ENCODE results near the gene LTA.

The LTA gene

GRCh38 chr6:31569861-31570536, 2.1 kb upstream of the LTA start:
- no peak for DNase-seq (ENCODE audit: low read depth in 2 of 2)

DNA sequence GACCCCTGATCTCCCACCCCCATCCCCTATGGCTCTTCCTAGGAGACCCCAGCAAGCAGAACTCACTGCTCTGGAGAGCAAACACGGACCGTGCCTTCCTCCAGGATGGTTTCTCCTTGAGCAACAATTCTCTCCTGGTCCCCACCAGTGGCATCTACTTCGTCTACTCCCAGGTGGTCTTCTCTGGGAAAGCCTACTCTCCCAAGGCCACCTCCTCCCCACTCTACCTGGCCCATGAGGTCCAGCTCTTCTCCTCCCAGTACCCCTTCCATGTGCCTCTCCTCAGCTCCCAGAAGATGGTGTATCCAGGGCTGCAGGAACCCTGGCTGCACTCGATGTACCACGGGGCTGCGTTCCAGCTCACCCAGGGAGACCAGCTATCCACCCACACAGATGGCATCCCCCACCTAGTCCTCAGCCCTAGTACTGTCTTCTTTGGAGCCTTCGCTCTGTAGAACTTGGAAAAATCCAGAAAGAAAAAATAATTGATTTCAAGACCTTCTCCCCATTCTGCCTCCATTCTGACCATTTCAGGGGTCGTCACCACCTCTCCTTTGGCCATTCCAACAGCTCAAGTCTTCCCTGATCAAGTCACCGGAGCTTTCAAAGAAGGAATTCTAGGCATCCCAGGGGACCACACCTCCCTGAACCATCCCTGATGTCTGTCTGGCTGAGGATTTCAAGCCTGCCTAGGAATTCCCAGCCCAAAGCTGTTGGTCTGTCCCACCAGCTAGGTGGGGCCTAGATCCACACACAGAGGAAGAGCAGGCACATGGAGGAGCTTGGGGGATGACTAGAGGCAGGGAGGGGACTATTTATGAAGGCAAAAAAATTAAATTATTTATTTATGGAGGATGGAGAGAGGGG, 1.4 kb downstream of the LTA start:
- DNase-seq (ENCODE audit: low read depth in 2 of 2) = no peak

DNA sequence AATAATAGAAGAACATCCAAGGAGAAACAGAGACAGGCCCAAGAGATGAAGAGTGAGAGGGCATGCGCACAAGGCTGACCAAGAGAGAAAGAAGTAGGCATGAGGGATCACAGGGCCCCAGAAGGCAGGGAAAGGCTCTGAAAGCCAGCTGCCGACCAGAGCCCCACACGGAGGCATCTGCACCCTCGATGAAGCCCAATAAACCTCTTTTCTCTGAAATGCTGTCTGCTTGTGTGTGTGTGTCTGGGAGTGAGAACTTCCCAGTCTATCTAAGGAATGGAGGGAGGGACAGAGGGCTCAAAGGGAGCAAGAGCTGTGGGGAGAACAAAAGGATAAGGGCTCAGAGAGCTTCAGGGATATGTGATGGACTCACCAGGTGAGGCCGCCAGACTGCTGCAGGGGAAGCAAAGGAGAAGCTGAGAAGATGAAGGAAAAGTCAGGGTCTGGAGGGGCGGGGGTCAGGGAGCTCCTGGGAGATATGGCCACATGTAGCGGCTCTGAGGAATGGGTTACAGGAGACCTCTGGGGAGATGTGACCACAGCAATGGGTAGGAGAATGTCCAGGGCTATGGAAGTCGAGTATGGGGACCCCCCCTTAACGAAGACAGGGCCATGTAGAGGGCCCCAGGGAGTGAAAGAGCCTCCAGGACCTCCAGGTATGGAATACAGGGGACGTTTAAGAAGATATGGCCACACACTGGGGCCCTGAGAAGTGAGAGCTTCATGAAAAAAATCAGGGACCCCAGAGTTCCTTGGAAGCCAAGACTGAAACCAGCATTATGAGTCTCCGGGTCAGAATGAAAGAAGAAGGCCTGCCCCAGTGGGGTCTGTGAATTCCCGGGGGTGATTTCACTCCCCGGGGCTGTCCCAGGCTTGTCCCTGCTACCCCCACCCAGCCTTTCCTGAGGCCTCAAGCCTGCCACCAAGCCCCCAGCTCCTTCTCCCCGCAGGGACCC, 2.3 kb downstream of the LTA start:
- DNase-seq (ENCODE audit: low read depth in 2 of 2) = peak in 1 of 2 experiments; percentile 61

- peak; percentile 79 to 93 for DNase-seq (ENCODE audit: low read depth in 2 of 2)
These were observed 3.3 kb downstream of the LTA start, which contains the start of gene TNF for GRCh38 chr6:31575335-31575901. Gene TNF (plus strand): TSS chr6:31575565. CDS start chr6:31575742, 177 bp downstream.

- no peak for DNase-seq (ENCODE audit: low read depth in 2 of 2)
These were observed 4.0 kb downstream of the LTA start for GRCh38 chr6:31575952-31576685.

- DNase-seq (ENCODE audit: low read depth in 2 of 2) = peak in 1 of 2 experiments; percentile 63
These were observed 4.9 kb downstream of the LTA start for GRCh38 chr6:31576897-31577578.

DNA sequence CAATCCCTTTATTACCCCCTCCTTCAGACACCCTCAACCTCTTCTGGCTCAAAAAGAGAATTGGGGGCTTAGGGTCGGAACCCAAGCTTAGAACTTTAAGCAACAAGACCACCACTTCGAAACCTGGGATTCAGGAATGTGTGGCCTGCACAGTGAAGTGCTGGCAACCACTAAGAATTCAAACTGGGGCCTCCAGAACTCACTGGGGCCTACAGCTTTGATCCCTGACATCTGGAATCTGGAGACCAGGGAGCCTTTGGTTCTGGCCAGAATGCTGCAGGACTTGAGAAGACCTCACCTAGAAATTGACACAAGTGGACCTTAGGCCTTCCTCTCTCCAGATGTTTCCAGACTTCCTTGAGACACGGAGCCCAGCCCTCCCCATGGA, 5.5 kb downstream of the LTA start:
- no peak for DNase-seq (ENCODE audit: low read depth in 2 of 2)

GRCh38 chr6:31578184-31579118, 6.4 kb downstream of the LTA start:
- DNase-seq (ENCODE audit: low read depth in 2 of 2) = no peak

GRCh38 chr6:31579119-31579505, 7.0 kb downstream of the LTA start:
- DNase-seq (ENCODE audit: low read depth in 2 of 2) = no peak

DNA sequence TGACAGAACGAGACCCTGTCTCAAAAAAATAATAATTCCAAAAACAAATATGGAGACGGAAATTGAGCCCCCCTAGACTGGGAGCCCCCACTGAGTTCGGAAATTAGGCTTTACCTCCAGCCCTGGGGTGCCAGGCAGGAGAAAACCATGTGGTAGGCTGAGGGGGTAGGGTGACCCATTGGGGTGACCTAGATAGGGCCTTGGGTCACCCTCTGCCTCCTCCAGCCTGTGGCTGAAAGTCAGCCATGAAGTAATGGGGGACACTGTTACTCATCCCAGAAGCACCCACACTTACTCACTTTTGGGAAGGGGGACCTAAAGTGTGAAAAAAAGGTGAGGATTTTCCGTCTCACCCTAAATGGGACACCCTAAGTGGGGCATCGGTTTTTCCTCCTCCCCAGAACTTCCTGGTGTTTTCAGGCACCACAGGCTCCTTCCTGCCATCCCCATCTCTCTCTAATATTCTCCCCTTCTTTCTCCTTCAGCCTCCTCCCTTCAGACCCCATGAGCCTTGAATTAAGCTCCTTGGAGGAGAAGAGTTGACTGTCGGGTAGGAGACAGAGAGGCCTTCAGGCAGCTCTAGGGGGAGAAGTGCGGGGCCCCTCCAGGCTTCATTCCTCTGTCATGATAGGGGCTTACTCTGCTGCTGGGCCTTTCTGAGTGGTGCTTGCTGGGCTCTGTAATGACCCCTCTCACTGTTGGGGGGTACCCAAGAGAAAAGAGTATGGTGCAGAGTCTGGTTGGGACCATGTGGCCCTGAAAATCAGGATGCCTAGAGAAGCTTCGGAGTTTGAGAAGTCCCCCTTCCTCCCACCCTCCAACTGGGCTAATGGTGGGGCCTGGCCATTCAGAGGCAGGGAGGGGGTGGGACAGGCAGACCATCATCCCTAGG, 7.7 kb downstream of the LTA start:
- DNase-seq (ENCODE audit: low read depth in 2 of 2) = peak in 1 of 2 experiments; percentile 53

DNA sequence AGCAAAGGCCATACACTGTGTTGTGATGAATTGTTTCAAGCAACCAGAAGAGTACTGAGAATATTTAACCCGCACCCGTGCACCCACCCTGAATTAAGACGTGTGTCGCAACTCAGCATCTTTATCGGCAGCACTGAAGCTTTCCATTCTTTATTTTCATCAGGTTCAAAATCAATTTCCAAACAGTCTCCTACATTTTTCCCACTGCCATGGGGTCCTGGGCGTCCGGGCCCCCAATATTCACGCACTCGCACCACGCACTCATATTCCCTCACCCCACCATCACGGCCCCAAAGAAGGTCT, 8.3 kb downstream of the LTA start:
- no peak for DNase-seq (ENCODE audit: low read depth in 2 of 2)

- DNase-seq (ENCODE audit: low read depth in 2 of 2) = peak; percentile 75 to 89
These were observed 8.8 kb downstream of the LTA start for GRCh38 chr6:31580807-31581433.

- no peak for DNase-seq (ENCODE audit: low read depth in 2 of 2)
These were observed 9.5 kb downstream of the LTA start for GRCh38 chr6:31581434-31582229.

DNA sequence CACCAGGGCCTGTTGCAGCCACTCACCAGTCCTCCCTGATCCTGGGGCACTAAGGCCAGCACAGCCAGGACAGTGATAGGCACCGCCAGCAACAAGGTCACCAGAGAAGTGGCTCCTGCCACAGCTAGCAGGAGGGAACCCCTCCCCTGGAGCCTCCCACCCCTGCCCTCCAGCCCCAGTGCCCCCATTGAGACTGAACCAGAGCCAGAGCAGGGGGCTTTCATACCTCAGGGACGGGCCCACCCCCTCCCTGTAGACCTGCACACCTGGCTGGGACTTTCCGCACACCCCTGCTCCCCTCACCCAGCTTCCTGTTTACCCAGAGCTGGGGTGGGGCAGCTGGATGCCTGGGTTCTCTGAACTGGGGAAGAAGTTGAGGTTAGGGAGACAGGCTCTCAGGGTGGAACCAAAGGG, 10.1 kb downstream of the LTA start, which contains the start of gene LTB:
Gene LTB (minus strand): TSS at position 195 of the 414 bp plus-strand sequence. CDS start 7 bp downstream, at position 188.
- no peak for DNase-seq (ENCODE audit: low read depth in 2 of 2)

DNA sequence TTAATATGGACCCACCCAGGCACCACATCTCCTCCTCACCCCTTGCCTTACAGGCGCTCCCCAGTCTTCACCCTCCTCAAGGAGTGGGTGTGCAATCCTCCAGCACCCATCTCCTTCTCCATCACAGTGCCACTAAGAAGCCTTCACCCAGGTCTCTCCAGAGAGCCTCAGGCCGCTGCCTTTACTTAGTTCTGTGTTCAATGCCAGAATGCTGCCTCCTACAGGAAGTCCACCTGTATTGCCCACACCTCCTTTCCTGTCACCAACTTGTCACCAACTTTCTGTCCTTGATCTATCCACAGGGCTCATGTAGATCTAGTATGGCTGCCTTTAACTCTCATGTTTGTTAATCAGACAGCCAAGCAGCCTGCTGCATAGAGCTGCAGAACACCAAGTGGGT, 13.4 kb downstream of the LTA start:
- DNase-seq (ENCODE audit: low read depth in 2 of 2) = no peak

DNA sequence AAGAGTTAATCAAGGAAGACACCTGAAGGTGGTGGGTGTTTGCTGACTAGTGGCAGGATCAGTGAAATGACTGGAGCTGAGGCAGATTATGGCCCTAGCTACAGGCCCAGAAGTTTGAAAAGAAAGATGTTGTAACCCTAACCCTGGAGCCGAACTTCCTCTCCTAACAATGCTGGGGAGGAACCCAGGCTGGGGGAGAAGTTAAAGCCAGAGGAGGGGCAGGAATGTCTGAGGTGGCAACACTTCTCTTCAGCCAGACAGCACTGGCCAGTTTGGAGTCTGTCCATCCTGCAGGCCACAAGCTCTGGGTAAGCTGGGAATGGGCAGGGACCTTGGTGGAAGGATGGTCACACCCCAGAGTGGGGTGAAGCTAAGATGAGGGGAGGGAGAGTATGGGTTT, 13.9 kb downstream of the LTA start, which contains the start of gene LST1:
Gene LST1 (plus strand): TSS at position 270 of the 400 bp plus-strand sequence. CDS start 1,023 bp downstream, outside the sequence.
- no peak for DNase-seq (ENCODE audit: low read depth in 2 of 2)

All from stimulated activated CD4-positive, alpha-beta T cell treated with anti-CD3 and anti-CD28 coated beads, Interleukin-12 subunit alpha, Interleukin-12 subunit beta, amount 100 ng/mL, for 24 hours (primary cell).